Sigmoid colon (tissue), 7 donors: ENCODE measurements around the gene SORCS2. TPM values are rescaled to one million over a fixed set of nuclear protein-coding genes. Genes with fewer than 3 reads are reported as not detected.
A peak's percentile ranks its signal among the peaks of the same experiment; 100 is the strongest.

Source experiments
- DNase-seq: peaks from one replicate; pipeline ENCODE4 v3.0.0-alpha.2; 2019
- H3K27ac ChIP-seq, 4 donors: fragments of 200-600 bp; sonication (generic); one replicate each; pipeline ENCODE4 v1.5.1; 2016 to 2019; ENCODE audit warnings: mild to moderate bottlenecking in 1 of 4
- H3K27me3 ChIP-seq, 3 donors: fragments of 200-600 bp; sonication (generic); one replicate each; pipeline ENCODE4 v1.5.1; 2019; ENCODE audit warnings: mild to moderate bottlenecking in 1 of 3
- H3K36me3 ChIP-seq, 4 donors: fragments of 200-600 bp; sonication (generic); one replicate each; pipeline ENCODE4 v1.5.1; 2016 to 2019
- H3K4me1 ChIP-seq, 4 donors: fragments of 200-600 bp; sonication (generic); one replicate each; pipeline ENCODE4 v1.5.1; 2017 to 2019
- H3K4me3 ChIP-seq, 4 donors: fragments of 200-600 bp; sonication (generic); one replicate each; pipeline ENCODE4 v1.5.1; 2017 to 2019; ENCODE audit warnings: mild to moderate bottlenecking in 2 of 4, moderate library complexity in 1 of 4
- H3K9me3 ChIP-seq, 4 donors: fragments of 200-600 bp in 3 of 4; sonication (generic) in 3 of 4; one replicate each; pipeline versions ENCODE4 v1.5.1 to v1.6.1; 2013 to 2019
- EP300 ChIP-seq, 4 donors: sonication (generic); formaldehyde crosslinking; IDR thresholded peaks; one replicate each; pipeline ENCODE4 v1.6.1; 2017; ENCODE audit warnings: antibody characterized with exemption in 4 of 4
- POLR2A ChIP-seq, 2 donors: fragments of 450-650 bp; IDR thresholded peaks; one replicate each; pipeline ENCODE4 v1.6.1; 2016; ENCODE audit warnings: antibody characterized with exemption in 2 of 2, mild to moderate bottlenecking in 2 of 2, moderate library complexity in 2 of 2
- POLR2AphosphoS5 ChIP-seq, 4 donors: sonication (generic); formaldehyde crosslinking; IDR thresholded peaks; one replicate each; pipeline ENCODE4 v1.6.1; 2017; ENCODE audit warnings: antibody characterized with exemption in 4 of 4
- WGBS, 2 donors: extraction: QIAGEN DNeasy Blood & Tissue Kit; methylation state at CpG; one replicate each; pipeline ENCODE4 v1.1.7; 2013; 5-methylcytosine and 5-hydroxymethylcytosine counted together
- intact Hi-C: fragments of 100-400 bp; cut with DNase I; formaldehyde crosslinking; loops from one replicate; pipeline ENCODE4 v1.15.1; 2023
- polyA plus RNA-seq, 3 donors: library from polyadenylated mRNA; stranded (reverse); fragments of 200-250 nt; gene quantifications; one replicate each; pipeline ENCODE4 v1.2.3, GENCODE V29; 2013
- total RNA-seq, 4 donors: library from RNA; depleted of rRNA; stranded (reverse); fragments of >200 nt; gene quantifications; one replicate each; pipeline ENCODE4 v1.1.0, GENCODE V29; 2016
- TF ChIP-seq, protein P1 (sequence below), 4 experiments: fragments of 450-650 bp in 3 of 4; fragments of 200-600 bp in 1 of 4; IDR thresholded peaks; one replicate each; pipeline ENCODE4 v1.5.1; 2016 to 2019; ENCODE audit warnings: antibody characterized with exemption in 4 of 4, mild to moderate bottlenecking in 3 of 4, moderate library complexity in 2 of 4
- donor health status: healthy with polysubstance abuse.
- donor health status: Bipolar disorder and iron deficiency.
- donor health status: healthy.

The SORCS2 gene
- total and polyA plus RNA-seq, 7 donors: 1.8 to 6.4 (median 3.9) TPM; not detected in 2

DNA sequence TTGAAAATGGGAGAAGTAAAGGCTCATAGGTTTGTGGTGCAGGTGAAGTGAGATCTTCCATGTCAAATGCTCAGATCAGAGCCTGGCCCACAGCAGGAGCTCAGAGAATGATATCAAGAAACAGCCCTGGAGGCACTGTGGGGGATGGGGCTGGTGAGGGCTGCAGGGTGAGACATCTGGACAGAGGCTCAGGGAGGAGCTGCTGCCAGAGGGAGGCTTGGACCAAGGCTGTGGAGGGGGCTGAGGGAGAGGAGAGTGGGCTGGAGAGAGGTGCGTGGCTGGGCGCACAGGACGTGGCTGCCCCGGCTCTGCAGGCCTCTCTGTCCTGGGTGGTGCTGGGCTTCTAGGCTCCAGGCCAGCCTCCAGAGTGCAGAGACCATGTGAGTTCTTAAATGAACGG, 5.6 kb downstream of the SORCS2 start:
- Histone ChIP-seq H3K27ac (no peak overlapping the region), H3K27me3 (peaks cover 0 to 22% (median 16%) of the 10 kb centered on the region in 3 donors), H3K4me1 (peaks cover 0 to 41% (median 28%) of the 10 kb centered on the region in 4 donors), H3K9me3 (no peaks in the 10 kb centered on the region), H3K36me3 (no peaks in the 10 kb centered on the region), H3K4me3 (no peak overlapping the region)
- intact Hi-C loops: no loop called here
- WGBS, 2 donors: 76 to 86% methylated on average over 5 of the region's 5 CpGs
- no peak for TF ChIP-seq EP300 (IDR thresholded peaks at IDR 0.05)
- peak; percentile 62 for DNase-seq

DNA sequence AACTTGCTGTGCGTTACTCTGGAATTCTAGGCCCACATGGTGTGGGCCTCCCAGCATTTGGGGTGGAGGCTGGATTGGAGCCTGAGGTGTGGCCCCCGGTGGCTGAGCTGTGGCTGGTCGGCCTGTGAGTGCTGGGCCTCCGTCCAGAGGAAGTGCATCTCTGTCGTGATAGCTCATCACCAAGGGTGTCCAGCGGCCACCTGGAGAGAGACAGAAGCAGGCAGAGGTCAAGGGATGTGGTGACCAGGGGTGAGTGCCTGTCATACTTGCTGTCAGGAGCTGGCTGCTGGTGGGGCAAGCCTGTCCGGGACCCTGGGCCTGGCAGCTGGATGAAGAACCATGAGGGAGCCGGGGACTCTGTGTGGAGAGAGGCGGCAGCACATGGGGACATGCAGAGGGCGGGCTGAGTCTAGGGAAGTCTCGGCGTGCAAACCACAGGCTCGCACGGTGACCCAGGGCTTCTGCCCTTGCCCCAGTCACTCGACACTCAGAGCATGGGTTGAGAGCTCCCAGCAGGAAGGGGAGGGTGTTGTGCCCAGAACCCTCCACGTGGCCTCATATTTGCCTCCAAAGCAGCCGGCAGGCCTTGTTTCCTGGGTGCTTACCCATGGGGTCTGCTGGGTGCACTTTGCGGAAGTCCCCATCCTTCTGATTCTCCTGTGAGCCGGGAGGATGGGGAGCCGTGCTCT, 6.2 kb downstream of the SORCS2 start:
- intact Hi-C loops: no loop called here
- no peak overlapping the region for H3K4me3 ChIP-seq
- TF ChIP-seq, protein P1, sequence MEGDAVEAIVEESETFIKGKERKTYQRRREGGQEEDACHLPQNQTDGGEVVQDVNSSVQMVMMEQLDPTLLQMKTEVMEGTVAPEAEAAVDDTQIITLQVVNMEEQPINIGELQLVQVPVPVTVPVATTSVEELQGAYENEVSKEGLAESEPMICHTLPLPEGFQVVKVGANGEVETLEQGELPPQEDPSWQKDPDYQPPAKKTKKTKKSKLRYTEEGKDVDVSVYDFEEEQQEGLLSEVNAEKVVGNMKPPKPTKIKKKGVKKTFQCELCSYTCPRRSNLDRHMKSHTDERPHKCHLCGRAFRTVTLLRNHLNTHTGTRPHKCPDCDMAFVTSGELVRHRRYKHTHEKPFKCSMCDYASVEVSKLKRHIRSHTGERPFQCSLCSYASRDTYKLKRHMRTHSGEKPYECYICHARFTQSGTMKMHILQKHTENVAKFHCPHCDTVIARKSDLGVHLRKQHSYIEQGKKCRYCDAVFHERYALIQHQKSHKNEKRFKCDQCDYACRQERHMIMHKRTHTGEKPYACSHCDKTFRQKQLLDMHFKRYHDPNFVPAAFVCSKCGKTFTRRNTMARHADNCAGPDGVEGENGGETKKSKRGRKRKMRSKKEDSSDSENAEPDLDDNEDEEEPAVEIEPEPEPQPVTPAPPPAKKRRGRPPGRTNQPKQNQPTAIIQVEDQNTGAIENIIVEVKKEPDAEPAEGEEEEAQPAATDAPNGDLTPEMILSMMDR (IDR thresholded peaks at IDR 0.05): no peak
- TF ChIP-seq POLR2AphosphoS5 (IDR thresholded peaks at IDR 0.05) (no peak), POLR2A (IDR thresholded peaks at IDR 0.05) (no peak), EP300 (IDR thresholded peaks at IDR 0.05) (no peak)
- H3K36me3 ChIP-seq: no peaks in the 10 kb centered on the region
- no peak overlapping the region for H3K27ac ChIP-seq
- peaks cover 0 to 34% (median 21%) of the 10 kb centered on the region in 4 donors for H3K4me1 ChIP-seq
- 79 to 82% methylated on average over 20 of the region's 20 CpGs for WGBS, 2 donors
- H3K9me3 ChIP-seq: no peaks in the 10 kb centered on the region
- H3K27me3 ChIP-seq: peaks cover 0 to 15% (median 9%) of the 10 kb centered on the region in 3 donors
- DNase-seq: peak; percentile 57

DNA sequence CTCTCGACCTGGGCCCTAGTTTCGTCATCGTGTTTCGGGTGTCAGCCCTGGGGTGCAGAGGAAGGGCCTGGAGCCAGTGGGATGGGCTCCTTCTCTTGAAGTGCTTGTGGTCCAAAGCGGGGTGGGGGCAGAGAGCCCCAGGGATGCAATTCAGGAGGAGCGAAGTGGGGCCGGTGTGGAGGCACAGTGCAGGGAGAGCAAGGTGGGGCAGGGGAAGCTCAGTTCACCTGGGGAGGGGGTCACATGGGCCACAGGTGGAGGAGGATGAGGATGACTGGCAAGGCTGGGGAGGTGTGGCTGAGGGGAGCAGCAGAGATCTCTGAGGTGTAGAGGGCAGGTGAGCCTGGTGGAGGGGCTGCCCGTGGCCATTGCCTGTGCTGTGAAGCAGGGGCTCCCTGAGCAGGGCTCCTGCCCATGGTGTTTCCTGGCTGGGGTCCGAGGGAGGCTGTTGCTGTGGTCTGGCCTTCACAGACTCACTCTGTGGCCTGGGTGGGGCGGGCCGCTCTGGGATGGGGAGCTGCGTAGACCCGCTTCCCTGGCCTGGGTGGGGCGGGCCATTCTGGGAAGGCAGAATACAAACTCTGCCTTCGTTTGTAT, 6.9 kb downstream of the SORCS2 start:
- peaks cover 0 to 28% (median 14%) of the 10 kb centered on the region in 4 donors for H3K4me1 ChIP-seq
- intact Hi-C loops: no loop called here

DNA sequence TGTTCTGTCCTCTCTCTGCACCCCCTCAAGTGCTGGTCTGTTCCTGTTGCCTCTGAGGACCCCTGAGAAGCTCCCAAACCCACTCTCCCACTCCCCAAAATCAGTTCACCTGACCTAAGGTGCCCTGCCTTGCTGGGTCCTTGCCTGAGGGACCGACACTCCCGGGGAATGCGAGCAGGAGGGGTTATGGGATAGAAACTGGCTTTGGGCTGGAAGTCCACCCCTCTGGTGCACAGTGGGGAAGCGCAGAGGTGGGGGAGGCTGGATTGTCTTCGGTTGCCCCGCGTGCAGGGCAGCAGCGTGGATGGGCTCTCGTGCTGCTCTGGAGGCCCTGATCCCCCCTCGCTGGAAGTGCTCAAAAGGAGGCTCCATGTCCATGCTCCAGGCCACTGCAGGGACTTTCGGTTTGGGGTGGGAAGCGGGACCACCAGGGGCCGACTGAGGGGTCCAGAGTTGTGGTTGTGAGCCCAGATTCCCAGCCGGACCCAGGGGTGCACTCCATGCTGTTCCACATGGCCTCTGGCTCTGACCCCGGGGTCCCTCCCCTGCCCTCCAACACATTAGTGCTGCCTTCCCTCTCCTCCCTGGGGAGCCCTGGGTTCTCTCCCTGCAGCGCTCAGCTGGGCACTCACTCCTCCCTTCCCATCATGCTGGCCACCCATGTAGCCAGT, 7.6 kb downstream of the SORCS2 start:
- H3K27ac ChIP-seq: no peak overlapping the region
- TF ChIP-seq POLR2A (IDR thresholded peaks at IDR 0.05) (no peak), POLR2AphosphoS5 (IDR thresholded peaks at IDR 0.05) (no peak), EP300 (IDR thresholded peaks at IDR 0.05) (no peak)
- TF ChIP-seq, protein P1 (IDR thresholded peaks at IDR 0.05): no peak
- no peaks in the 10 kb centered on the region for H3K36me3 ChIP-seq
- peak; percentile 64 for DNase-seq
- intact Hi-C loops: no loop called here
- H3K27me3 ChIP-seq: peaks cover 0 to 2% (median 0%) of the 10 kb centered on the region in 3 donors
- H3K4me1 ChIP-seq: peaks cover 0 to 28% (median 13%) of the 10 kb centered on the region in 4 donors
- 78 to 84% methylated on average over 16 of the region's 16 CpGs for WGBS, 2 donors
- no peak overlapping the region for H3K4me3 ChIP-seq
- H3K9me3 ChIP-seq: no peaks in the 10 kb centered on the region

More for the DNA sequence above, 6.9 kb downstream of the SORCS2 start:
- Histone ChIP-seq H3K27ac (no peak overlapping the region), H3K27me3 (peaks cover 0 to 8% (median 3%) of the 10 kb centered on the region in 3 donors), H3K4me3 (no peak overlapping the region), H3K9me3 (no peaks in the 10 kb centered on the region), H3K36me3 (no peaks in the 10 kb centered on the region)
- TF ChIP-seq EP300 (IDR thresholded peaks at IDR 0.05) (no peak), POLR2A (IDR thresholded peaks at IDR 0.05) (no peak), POLR2AphosphoS5 (IDR thresholded peaks at IDR 0.05) (no peak)
- TF ChIP-seq, protein P1 (IDR thresholded peaks at IDR 0.05): no peak
- 76 to 78% methylated on average over 15 of the region's 15 CpGs for WGBS, 2 donors
- no peak for DNase-seq

DNA sequence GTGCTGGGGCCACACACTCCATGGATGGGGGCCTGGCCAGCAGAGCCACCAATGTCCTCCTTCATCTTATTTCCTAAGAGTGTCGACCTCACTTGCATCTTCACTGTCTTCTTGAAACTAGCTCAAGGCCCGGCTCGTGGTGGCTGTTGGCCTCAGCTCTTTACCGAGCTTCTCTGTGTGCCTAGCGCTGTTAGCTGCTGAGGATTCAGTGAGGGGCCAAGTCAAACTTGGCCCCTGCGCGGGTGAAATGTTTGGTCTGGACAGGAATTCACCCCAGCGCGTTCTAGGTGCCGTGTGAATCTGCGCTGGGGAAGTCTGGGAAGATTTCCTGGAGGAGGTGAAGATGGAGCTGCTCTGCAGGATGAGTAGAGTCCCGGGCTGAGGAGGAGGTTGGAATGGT, 8.5 kb downstream of the SORCS2 start:
- Histone ChIP-seq H3K27me3 (no peaks in the 10 kb centered on the region), H3K27ac (peak overlapping the region; percentile 29 to 63 (median 40)), H3K36me3 (no peaks in the 10 kb centered on the region), H3K4me1 (peaks cover 0 to 36% (median 14%) of the 10 kb centered on the region in 4 donors), H3K9me3 (no peaks in the 10 kb centered on the region), H3K4me3 (no peak overlapping the region)
- TF ChIP-seq EP300 (IDR thresholded peaks at IDR 0.05) (no peak), POLR2A (IDR thresholded peaks at IDR 0.05) (no peak), POLR2AphosphoS5 (IDR thresholded peaks at IDR 0.05) (no peak)
- TF ChIP-seq, protein P1 (IDR thresholded peaks at IDR 0.05): no peak
- 88 to 89% methylated on average over 12 of the region's 12 CpGs for whole genome bisulfite sequencing, 2 donors
- intact Hi-C loops: no loop called here
- no peak for DNase-seq
